GM12891 (cell line): ENCODE data around the gene KCTD10.

Experiments
- POLR2A ChIP-seq: IDR thresholded peaks from 2 replicates; pipeline ENCODE4 v1.6.1; 2011; ENCODE audit warnings: low read depth, low read length, control low read depth
- POLR2AphosphoS5 ChIP-seq: IDR thresholded peaks from 2 replicates; pipeline ENCODE4 v1.6.1; 2011; ENCODE audit warnings: low read depth, low read length, control low read depth
- TAF1 ChIP-seq: IDR thresholded peaks from 2 replicates; pipeline ENCODE4 v1.6.1; 2011; ENCODE audit warnings: low read depth, low read length, control low read depth

DNA sequence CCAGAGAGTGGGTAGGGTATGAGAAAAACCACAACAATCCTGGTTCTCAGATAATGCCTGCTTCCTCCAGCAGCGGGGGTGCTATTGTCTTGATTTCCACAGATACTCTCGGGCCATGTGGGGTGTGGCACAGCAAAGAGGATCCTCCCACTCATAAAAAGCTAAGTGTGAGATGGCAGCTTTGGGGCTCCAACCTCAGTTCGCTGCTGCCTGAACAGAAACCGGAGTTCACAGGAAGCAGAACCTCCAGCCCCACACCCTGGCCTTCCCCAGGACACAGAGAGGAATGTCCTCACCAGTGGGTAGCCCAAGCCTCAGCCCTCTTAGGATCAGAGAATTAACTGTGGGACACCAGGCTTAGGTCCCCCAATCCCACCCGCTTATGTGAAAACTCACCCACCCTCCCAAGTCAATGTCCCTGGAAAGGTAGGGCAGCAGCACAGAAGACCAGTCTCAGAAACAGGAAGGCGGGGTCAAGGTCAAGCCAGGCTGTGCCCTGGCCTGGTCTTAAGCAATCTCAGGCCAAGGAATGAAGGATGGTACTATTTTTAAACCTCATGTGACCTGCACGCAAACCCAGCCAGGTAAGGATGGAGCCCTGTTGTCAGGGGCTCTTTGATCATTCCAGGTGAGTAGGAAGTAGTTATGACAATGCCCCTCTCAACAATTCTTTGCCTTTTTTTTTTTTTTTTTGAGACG, 9.0 kb downstream of the KCTD10 start:
- TF ChIP-seq POLR2AphosphoS5 (no peak), TAF1 (no peak), POLR2A (no peak)
